Fibroblast of pulmonary artery (primary cell): ENCODE measurements around the gene NINJ2.

Source experiments
- DNase-seq: peaks from one replicate; pipeline ENCODE4 v3.0.0-alpha.2; 2010; ENCODE audit warnings: low read depth
- H3K4me3 ChIP-seq: replicated peaks from 2 replicates; pipeline ENCODE4 v1.5.1; 2011; ENCODE audit warnings: low read depth, mild to moderate bottlenecking, control low read depth, low read length, moderate library complexity
- TF ChIP-seq, protein P1 (sequence below): IDR thresholded peaks from 2 replicates; pipeline ENCODE4 v1.5.1; 2011; ENCODE audit warnings: mild to moderate bottlenecking, control low read depth, low read length, inconsistent platforms; ENCODE audit errors: missing control alignments

The NINJ2 gene

GRCh38 chr12:520119-520518 lies 143.1 kb downstream of the NINJ2 start:
- TF ChIP-seq, protein P1, sequence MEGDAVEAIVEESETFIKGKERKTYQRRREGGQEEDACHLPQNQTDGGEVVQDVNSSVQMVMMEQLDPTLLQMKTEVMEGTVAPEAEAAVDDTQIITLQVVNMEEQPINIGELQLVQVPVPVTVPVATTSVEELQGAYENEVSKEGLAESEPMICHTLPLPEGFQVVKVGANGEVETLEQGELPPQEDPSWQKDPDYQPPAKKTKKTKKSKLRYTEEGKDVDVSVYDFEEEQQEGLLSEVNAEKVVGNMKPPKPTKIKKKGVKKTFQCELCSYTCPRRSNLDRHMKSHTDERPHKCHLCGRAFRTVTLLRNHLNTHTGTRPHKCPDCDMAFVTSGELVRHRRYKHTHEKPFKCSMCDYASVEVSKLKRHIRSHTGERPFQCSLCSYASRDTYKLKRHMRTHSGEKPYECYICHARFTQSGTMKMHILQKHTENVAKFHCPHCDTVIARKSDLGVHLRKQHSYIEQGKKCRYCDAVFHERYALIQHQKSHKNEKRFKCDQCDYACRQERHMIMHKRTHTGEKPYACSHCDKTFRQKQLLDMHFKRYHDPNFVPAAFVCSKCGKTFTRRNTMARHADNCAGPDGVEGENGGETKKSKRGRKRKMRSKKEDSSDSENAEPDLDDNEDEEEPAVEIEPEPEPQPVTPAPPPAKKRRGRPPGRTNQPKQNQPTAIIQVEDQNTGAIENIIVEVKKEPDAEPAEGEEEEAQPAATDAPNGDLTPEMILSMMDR, result no peak
- no peak for DNase-seq
- no peak overlapping the region for H3K4me3 ChIP-seq

DNA sequence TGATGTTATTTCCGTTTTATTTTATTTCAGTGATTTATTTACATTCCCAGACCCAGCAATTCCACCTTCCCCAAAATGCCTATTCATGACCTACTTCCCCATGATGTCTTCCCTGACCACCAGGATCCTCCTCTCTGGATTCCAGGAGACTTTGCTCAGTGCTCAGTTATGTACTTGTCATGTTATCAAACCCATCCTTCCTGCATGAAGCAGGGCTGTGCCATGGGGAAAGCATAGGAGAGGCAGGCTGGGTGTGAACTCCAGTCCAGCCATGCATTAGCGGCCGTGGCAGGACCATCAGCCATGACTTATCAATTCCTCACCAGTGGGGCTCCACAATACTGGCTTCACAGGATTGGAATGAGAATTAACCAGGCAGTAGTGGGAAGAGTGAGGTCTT lies 145.7 kb downstream of the NINJ2 start:
- TF ChIP-seq, protein P1, result no peak
- no peak for DNase-seq
- H3K4me3 ChIP-seq, result no peak overlapping the region
